Mesenchymal stem cell (in vitro differentiated cells and primary cell): Measurements from ENCODE around the gene SNRPD3.

Experiments used
- DNase-seq: peaks from one replicate; pipeline ENCODE4 v3.0.0-alpha.2; 2013
- H2AFZ ChIP-seq: one replicate; pipeline ENCODE4 v1.6.1; 2013; ENCODE audit warnings: low read depth, mild to moderate bottlenecking, control low read depth, inconsistent platforms, low read length, moderate library complexity
- H2AK5ac ChIP-seq: 2 replicates; pipeline ENCODE4 v1.6.1; 2013; ENCODE audit warnings: low read length, moderate library complexity, mild to moderate bottlenecking, inconsistent platforms; ENCODE audit not compliant: severe bottlenecking
- H2BK120ac ChIP-seq: one replicate; pipeline ENCODE4 v1.6.1; 2013; ENCODE audit warnings: low read depth, mild to moderate bottlenecking, inconsistent platforms, low read length, moderate library complexity
- H2BK12ac ChIP-seq, 2 experiments: one replicate each; pipeline ENCODE4 v1.6.1; 2013; ENCODE audit warnings: inconsistent platforms in 2 of 2, low read length in 2 of 2, mild to moderate bottlenecking in 2 of 2, moderate library complexity in 2 of 2, control low read depth in 1 of 2
- H2BK15ac ChIP-seq: one replicate; pipeline ENCODE4 v1.6.1; 2013; ENCODE audit warnings: mild to moderate bottlenecking, low read depth, inconsistent platforms; ENCODE audit not compliant: poor library complexity, severe bottlenecking
- H2BK5ac ChIP-seq: 2 replicates; pipeline ENCODE4 v1.6.1; 2013; ENCODE audit warnings: low read depth, mild to moderate bottlenecking, low read length, control low read depth, inconsistent platforms; ENCODE audit not compliant: poor library complexity, severe bottlenecking
- H3K14ac ChIP-seq, 2 experiments: one replicate each; pipeline ENCODE4 v1.6.1; 2013; ENCODE audit warnings: inconsistent platforms in 2 of 2, low read length in 2 of 2, control low read depth in 1 of 2, mild to moderate bottlenecking in 1 of 2, moderate library complexity in 1 of 2
- H3K18ac ChIP-seq, 2 experiments: one replicate each; pipeline ENCODE4 v1.6.1; 2013; ENCODE audit warnings: inconsistent platforms in 2 of 2, low read length in 2 of 2, control low read depth in 1 of 2, low read depth in 1 of 2, mild to moderate bottlenecking in 1 of 2
- H3K23ac ChIP-seq, 2 experiments: one replicate each; pipeline ENCODE4 v1.6.1; 2013; ENCODE audit warnings: inconsistent platforms in 2 of 2, low read length in 2 of 2, mild to moderate bottlenecking in 2 of 2, moderate library complexity in 2 of 2, control low read depth in 1 of 2
- H3K27ac ChIP-seq: 2 replicates; pipeline ENCODE4 v1.5.1; 2013; ENCODE audit warnings: mild to moderate bottlenecking, moderate library complexity, low read length, control low read depth, inconsistent platforms; ENCODE audit not compliant: poor library complexity, severe bottlenecking
- H3K27me3 ChIP-seq, 2 experiments: 2 replicates each; pipeline versions ENCODE4 v1.6.1 to v1.7.0; 2013; ENCODE audit warnings: low read length in 2 of 2, mild to moderate bottlenecking in 2 of 2, moderate library complexity in 2 of 2, control low read depth in 1 of 2, inconsistent platforms in 1 of 2; ENCODE audit not compliant: control insufficient read depth in 1 of 2, insufficient read depth in 1 of 2
- H3K36me3 ChIP-seq, 2 experiments: 2 replicates each; pipeline versions ENCODE4 v1.6.1 to v1.7.0; 2013; ENCODE audit warnings: low read length in 2 of 2, control low read depth in 1 of 2, inconsistent platforms in 1 of 2, low read depth in 1 of 2, mild to moderate bottlenecking in 1 of 2; ENCODE audit not compliant: insufficient read depth in 2 of 2, control insufficient read depth in 1 of 2
- H3K4ac ChIP-seq, 2 experiments: one replicate each; pipeline ENCODE4 v1.6.1; 2013; ENCODE audit warnings: inconsistent platforms in 2 of 2, low read length in 2 of 2, mild to moderate bottlenecking in 2 of 2, moderate library complexity in 2 of 2, control low read depth in 1 of 2, low read depth in 1 of 2
- H3K4me1 ChIP-seq: 2 replicates; pipeline ENCODE4 v1.6.1; 2013; ENCODE audit warnings: low read depth, low read length, control low read depth; ENCODE audit not compliant: control insufficient read depth, insufficient read depth
- H3K4me2 ChIP-seq: 2 replicates; pipeline ENCODE4 v1.6.1; 2013; ENCODE audit warnings: low read length, mild to moderate bottlenecking, inconsistent platforms; ENCODE audit not compliant: poor library complexity, severe bottlenecking
- H3K4me3 ChIP-seq, 2 experiments: 2 replicates each; pipeline versions ENCODE4 v1.5.1 to v1.7.0; 2013; ENCODE audit warnings: low read length in 2 of 2, mild to moderate bottlenecking in 2 of 2, control low read depth in 1 of 2, low read depth in 1 of 2; ENCODE audit not compliant: insufficient read depth in 1 of 2
- H3K79me1 ChIP-seq: replicated peaks from 2 replicates; pipeline ENCODE4 v1.6.1; 2013; ENCODE audit warnings: mild to moderate bottlenecking, control low read depth, low read length, inconsistent platforms; ENCODE audit not compliant: poor library complexity, severe bottlenecking
- H3K9ac ChIP-seq: 2 replicates; pipeline ENCODE4 v1.7.0; 2013; ENCODE audit warnings: mild to moderate bottlenecking, low read length, moderate library complexity
- H3K9me3 ChIP-seq: 2 replicates; pipeline ENCODE4 v1.7.0; 2013; ENCODE audit warnings: mild to moderate bottlenecking, low read length; ENCODE audit not compliant: control insufficient read depth
- H4K8ac ChIP-seq: one replicate; pipeline ENCODE4 v1.6.1; 2013; ENCODE audit warnings: inconsistent platforms, mild to moderate bottlenecking, low read length, moderate library complexity
- H4K91ac ChIP-seq: one replicate; pipeline ENCODE4 v1.6.1; 2013; ENCODE audit warnings: mild to moderate bottlenecking, low read length, inconsistent platforms
- WGBS: methylation state at CpG from one replicate; pipeline ENCODE4 v1.1.7; 2013; ENCODE audit warnings: mixed read lengths; 5-methylcytosine and 5-hydroxymethylcytosine counted together

The SNRPD3 gene

DNA sequence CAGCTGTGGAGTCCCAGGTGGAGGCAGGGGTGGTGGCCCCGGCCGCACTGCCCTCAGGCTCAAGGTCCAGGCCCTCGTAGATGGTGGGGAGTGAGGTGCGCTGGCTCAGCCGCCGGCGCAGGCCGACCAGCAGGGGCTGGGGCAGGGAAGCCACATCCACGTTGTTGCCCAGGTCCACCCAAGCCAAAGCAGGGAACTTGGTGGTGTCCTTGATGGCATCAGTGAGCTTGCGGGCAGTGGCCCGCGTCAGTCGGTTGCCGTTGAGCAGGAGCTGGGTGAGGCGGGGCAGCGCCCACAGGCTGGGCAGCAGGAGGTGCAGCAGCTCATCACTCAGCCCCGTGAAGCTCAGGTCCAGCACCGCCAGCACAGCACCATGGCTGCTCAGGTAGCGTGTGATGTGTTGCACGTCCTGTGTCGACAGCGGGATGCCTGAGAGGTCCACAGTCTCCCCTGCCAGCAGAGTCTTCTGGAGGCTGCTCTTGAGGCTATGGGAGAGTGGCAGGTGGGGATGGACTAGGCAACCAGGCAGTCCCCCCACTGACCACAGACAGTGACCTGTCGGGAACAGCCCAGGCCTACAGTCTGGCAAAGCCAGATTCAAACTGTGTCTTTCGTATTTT, 30.2 kb downstream of the SNRPD3 start:
- H3K27ac ChIP-seq: no peak overlapping the region
- no peak overlapping the region for H3K9ac ChIP-seq
- peaks cover 32% of the 10 kb centered on the region for H3K4me1 ChIP-seq
- no peak overlapping the region for H2AFZ ChIP-seq
- no peaks in the 10 kb centered on the region for H3K27me3 ChIP-seq
- H2BK5ac ChIP-seq: no peak overlapping the region
- H3K23ac ChIP-seq: no peak overlapping the region
- H2BK12ac ChIP-seq: no peak overlapping the region
- no peak overlapping the region for H2BK120ac ChIP-seq
- H4K8ac ChIP-seq: no peak overlapping the region
- H3K4ac ChIP-seq: no peak overlapping the region
- H4K91ac ChIP-seq: no peak overlapping the region
- no peak overlapping the region for H2AK5ac ChIP-seq
- H3K36me3 ChIP-seq: peaks cover 40 to 54% of the 10 kb centered on the region in 2 experiments
- H3K9me3 ChIP-seq: no peaks in the 10 kb centered on the region
- H3K79me1 ChIP-seq: peaks cover 2% of the 10 kb centered on the region
- DNase-seq: no peak
- H3K18ac ChIP-seq: no peak overlapping the region
- no peak overlapping the region for H2BK15ac ChIP-seq
- no peak overlapping the region for H3K4me2 ChIP-seq
- H3K14ac ChIP-seq: no peak overlapping the region
- WGBS: 93% methylated on average over 24 of the region's 24 CpGs
- H3K4me3 ChIP-seq: peak overlapping the region in 1 of 2 experiments; percentile 5

DNA sequence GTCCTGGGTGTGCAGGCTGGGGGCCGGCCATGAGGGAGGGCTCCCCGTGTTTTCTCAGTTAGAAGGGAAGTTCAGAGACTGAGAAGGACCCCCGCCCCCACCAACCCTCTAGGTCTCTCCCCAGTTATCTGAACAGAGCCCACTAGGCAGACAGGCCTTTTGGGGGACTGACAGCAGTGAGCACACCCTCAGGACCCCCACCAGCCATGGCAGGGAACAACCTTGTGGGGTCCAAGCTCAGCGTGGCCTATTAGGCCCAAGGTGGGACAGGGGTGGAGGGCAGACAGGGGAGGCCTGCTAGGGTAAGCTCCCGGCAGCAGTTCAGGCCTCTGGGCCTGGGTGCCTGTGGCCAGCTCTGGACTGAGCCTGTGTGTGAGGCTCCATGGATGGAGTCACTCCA, 31.5 kb downstream of the SNRPD3 start:
- no peak overlapping the region for H3K9ac ChIP-seq
- H2BK120ac ChIP-seq: no peak overlapping the region
- H3K4ac ChIP-seq: no peak overlapping the region
- peaks cover 2% of the 10 kb centered on the region for H3K79me1 ChIP-seq
- no peak overlapping the region for H2AFZ ChIP-seq
- H3K14ac ChIP-seq: no peak overlapping the region
- no peak for DNase-seq
- H2BK15ac ChIP-seq: no peak overlapping the region
- H3K27me3 ChIP-seq: no peaks in the 10 kb centered on the region
- peaks cover 40 to 51% of the 10 kb centered on the region in 2 experiments for H3K36me3 ChIP-seq
- no peak overlapping the region for H4K8ac ChIP-seq
- no peak overlapping the region for H3K23ac ChIP-seq
- no peak overlapping the region for H2BK5ac ChIP-seq
- no peak overlapping the region for H4K91ac ChIP-seq
- H3K18ac ChIP-seq: no peak overlapping the region
- WGBS: 78% methylated on average over 3 of the region's 5 CpGs
- no peak overlapping the region for H2BK12ac ChIP-seq
- H3K4me1 ChIP-seq: peaks cover 39% of the 10 kb centered on the region
- no peak overlapping the region for H3K4me3 ChIP-seq
- H3K4me2 ChIP-seq: no peak overlapping the region
- H3K9me3 ChIP-seq: no peaks in the 10 kb centered on the region
- H2AK5ac ChIP-seq: no peak overlapping the region
- H3K27ac ChIP-seq: no peak overlapping the region

DNA sequence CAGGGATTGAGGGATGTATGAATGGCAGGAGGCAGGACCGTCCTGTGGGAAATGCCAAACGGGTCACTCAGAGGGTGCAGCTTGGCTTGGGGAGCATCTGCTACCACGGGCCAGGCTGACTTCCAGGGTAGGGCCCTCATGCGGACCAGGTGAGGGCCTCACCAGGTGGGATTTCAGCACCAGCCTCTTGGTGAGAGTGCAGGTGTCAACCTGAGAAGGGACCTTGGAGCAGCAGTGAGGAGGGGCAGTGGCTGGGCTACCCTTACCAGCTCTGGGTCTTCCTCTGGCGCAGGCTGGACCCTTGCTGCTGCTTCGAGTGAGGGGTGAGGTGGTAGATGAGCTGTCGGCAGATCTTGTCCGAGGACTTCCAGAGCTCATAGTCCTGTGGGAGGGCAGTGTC, 32.1 kb downstream of the SNRPD3 start:
- Histone ChIP-seq H3K4me1 (peaks cover 43% of the 10 kb centered on the region), H3K4me2 (no peak overlapping the region), H3K27ac (no peak overlapping the region), H2BK5ac (no peak overlapping the region), H3K79me1 (peaks cover 2% of the 10 kb centered on the region), H3K14ac (no peak overlapping the region), H3K27me3 (no peaks in the 10 kb centered on the region), H3K4ac (no peak overlapping the region), H4K91ac (no peak overlapping the region), H4K8ac (no peak overlapping the region), H3K9ac (no peak overlapping the region), H2AK5ac (no peak overlapping the region), H2BK15ac (no peak overlapping the region), H2BK12ac (no peak overlapping the region), H3K36me3 (peaks cover 40 to 51% of the 10 kb centered on the region in 2 experiments), H3K23ac (no peak overlapping the region), H2AFZ (no peak overlapping the region), H3K4me3 (no peak overlapping the region), H2BK120ac (no peak overlapping the region), H3K9me3 (no peaks in the 10 kb centered on the region), H3K18ac (no peak overlapping the region)
- DNase-seq: no peak
- 91% methylated on average over 8 of the region's 8 CpGs for WGBS

DNA sequence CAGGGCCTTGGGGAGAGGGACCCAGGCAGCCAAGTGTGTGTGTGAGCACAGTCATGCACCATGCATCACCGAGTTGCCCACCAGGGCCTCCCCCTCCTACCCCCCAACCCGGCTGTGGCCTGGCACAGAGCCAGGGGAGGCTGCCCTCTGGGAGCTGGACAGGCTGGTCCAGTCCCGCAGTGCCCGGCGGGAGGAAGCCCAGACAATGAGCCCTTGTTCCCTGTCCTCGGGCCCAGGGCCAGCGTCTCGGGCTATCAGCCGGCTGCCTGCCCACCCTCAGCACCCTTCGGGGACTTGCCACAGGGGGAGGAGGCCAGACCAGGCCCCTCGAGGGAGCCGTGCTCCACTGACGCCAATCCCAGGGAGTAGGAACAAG, 32.6 kb downstream of the SNRPD3 start:
- Histone ChIP-seq H3K14ac (no peak overlapping the region), H3K4me2 (no peak overlapping the region), H3K9ac (no peak overlapping the region), H2BK5ac (no peak overlapping the region), H2BK12ac (no peak overlapping the region), H3K4me3 (no peak overlapping the region), H3K18ac (no peak overlapping the region), H2BK120ac (no peak overlapping the region), H2BK15ac (no peak overlapping the region), H4K8ac (no peak overlapping the region), H4K91ac (no peak overlapping the region), H3K23ac (no peak overlapping the region), H3K36me3 (peaks cover 40 to 48% of the 10 kb centered on the region in 2 experiments), H3K9me3 (no peaks in the 10 kb centered on the region), H3K27ac (no peak overlapping the region), H3K27me3 (no peaks in the 10 kb centered on the region), H3K79me1 (peaks cover 2% of the 10 kb centered on the region), H2AFZ (no peak overlapping the region), H3K4me1 (peaks cover 41% of the 10 kb centered on the region), H3K4ac (no peak overlapping the region), H2AK5ac (no peak overlapping the region)
- 88% methylated on average over 12 of the region's 13 CpGs for WGBS
- DNase-seq: no peak
